ENCODE results near the gene NUP210. TPM values are rescaled to one million over a fixed set of nuclear protein-coding genes. Genes with fewer than 3 reads are reported as not detected.
A peak's percentile ranks its signal among the peaks of the same experiment; 100 is the strongest.

Gene NUP210
- total and polyA plus RNA-seq, 2 experiments from 2014 or later: 13.8 to 73.9 TPM

GRCh38 chr3:13403213-13403819, 16.8 kb downstream of the NUP210 start:
- H3K9me3 Mint-ChIP-seq: peaks cover 2% of the 10 kb centered on the region; the same call in 2 of the 3 replicates
- peaks cover 3% of the 10 kb centered on the region for H4K20me1 ChIP-seq (replicated peaks; ENCODE audit: insufficient read depth)
- no peak overlapping the region for H3K4me2 ChIP-seq
- no peaks in the 10 kb centered on the region for H3F3A ChIP-seq (replicated peaks; ENCODE audit: low read depth)
- no peaks in the 10 kb centered on the region; the same call in 1 of the 2 replicates for H3K36me3 ChIP-seq (ENCODE audit: insufficient read depth)
- H3K79me2 ChIP-seq (replicated peaks; ENCODE audit: insufficient read depth): peaks cover 54% of the 10 kb centered on the region
- peaks cover 7% of the 10 kb centered on the region for H3K27me3 Mint-ChIP-seq (ENCODE audit: insufficient read depth, low read depth, poor library complexity)
- ATAC-seq: peak; percentile 50
- peaks cover 7% of the 10 kb centered on the region; the same call in 2 of the 3 replicates for H3K36me3 Mint-ChIP-seq (ENCODE audit: low read depth)
- H3K27ac ChIP-seq (ENCODE audit: low read depth): no peak overlapping the region
- no peak overlapping the region for H3K4me3 ChIP-seq
- H3K4me1 ChIP-seq (ENCODE audit: insufficient read depth): 0 out of 2 replicates have a peak, but pooled peaks cover 5% of the 10 kb centered on the region
- no peak overlapping the region for H3K4me3 Mint-ChIP-seq
- H3K27ac Mint-ChIP-seq: no peak overlapping the region
- peak; percentile 27 for DNase-seq (ENCODE audit: low spot score)
- no peak overlapping the region for H2AFZ ChIP-seq
- TF ChIP-seq ZNF114 (CRISPR knock-in tag; IDR thresholded peaks at IDR 0.05): no peak
- TF ChIP-seq, protein P1, sequence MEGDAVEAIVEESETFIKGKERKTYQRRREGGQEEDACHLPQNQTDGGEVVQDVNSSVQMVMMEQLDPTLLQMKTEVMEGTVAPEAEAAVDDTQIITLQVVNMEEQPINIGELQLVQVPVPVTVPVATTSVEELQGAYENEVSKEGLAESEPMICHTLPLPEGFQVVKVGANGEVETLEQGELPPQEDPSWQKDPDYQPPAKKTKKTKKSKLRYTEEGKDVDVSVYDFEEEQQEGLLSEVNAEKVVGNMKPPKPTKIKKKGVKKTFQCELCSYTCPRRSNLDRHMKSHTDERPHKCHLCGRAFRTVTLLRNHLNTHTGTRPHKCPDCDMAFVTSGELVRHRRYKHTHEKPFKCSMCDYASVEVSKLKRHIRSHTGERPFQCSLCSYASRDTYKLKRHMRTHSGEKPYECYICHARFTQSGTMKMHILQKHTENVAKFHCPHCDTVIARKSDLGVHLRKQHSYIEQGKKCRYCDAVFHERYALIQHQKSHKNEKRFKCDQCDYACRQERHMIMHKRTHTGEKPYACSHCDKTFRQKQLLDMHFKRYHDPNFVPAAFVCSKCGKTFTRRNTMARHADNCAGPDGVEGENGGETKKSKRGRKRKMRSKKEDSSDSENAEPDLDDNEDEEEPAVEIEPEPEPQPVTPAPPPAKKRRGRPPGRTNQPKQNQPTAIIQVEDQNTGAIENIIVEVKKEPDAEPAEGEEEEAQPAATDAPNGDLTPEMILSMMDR (conservative IDR thresholded peaks at IDR 0.05; ENCODE audit: low read depth in 2 of 2): 0 out of 4 replicates have a peak, but pooled peaks have one; percentile 4 to 14
- no peak for TF ChIP-seq EZH2phosphoT487 (IDR thresholded peaks at IDR 0.05; ENCODE audit: unreplicated experiment)
- TF ChIP-seq JUNB (IDR thresholded peaks at IDR 0.05; ENCODE audit: unreplicated experiment): no peak
- no peak for TF ChIP-seq EZH2 (IDR thresholded peaks at IDR 0.05; ENCODE audit: low read depth, unreplicated experiment)
- TF ChIP-seq NANOG (IDR thresholded peaks at IDR 0.05; ENCODE audit: borderline replicate concordance): no peak
- H3K9me2 ChIP-seq (ENCODE audit: insufficient read depth): no peaks in the 10 kb centered on the region
- peaks cover 17% of the 10 kb centered on the region for H3K4me1 Mint-ChIP-seq
- H3K27me3 ChIP-seq (ENCODE audit: insufficient read depth): no peaks in the 10 kb centered on the region

GRCh38 chr3:13401149-13401548, 19.0 kb downstream of the NUP210 start:
- H3K27me3 Mint-ChIP-seq (ENCODE audit: insufficient read depth, low read depth, poor library complexity): peaks cover 7% of the 10 kb centered on the region
- Histone ChIP-seq H3K36me3 (ENCODE audit: insufficient read depth) (no peaks in the 10 kb centered on the region), H3K27me3 (ENCODE audit: insufficient read depth) (no peaks in the 10 kb centered on the region), H3K27ac (ENCODE audit: low read depth) (no peak overlapping the region), H3K4me2 (no peak overlapping the region), H3K9me2 (ENCODE audit: insufficient read depth) (no peaks in the 10 kb centered on the region), H3K4me3 (no peak overlapping the region), H4K20me1 (replicated peaks; ENCODE audit: insufficient read depth) (no peaks in the 10 kb centered on the region; the same call in none of the 2 replicates), H3K79me2 (replicated peaks; ENCODE audit: insufficient read depth) (peaks cover 45% of the 10 kb centered on the region), H3F3A (replicated peaks; ENCODE audit: low read depth) (no peaks in the 10 kb centered on the region), H2AFZ (no peak overlapping the region), H3K4me1 (ENCODE audit: insufficient read depth) (0 out of 2 replicates have a peak, but pooled peaks cover 5% of the 10 kb centered on the region)
- peaks cover 11% of the 10 kb centered on the region; the same call in 2 of the 3 replicates for H3K4me1 Mint-ChIP-seq
- TF ChIP-seq EZH2 (IDR thresholded peaks at IDR 0.05; ENCODE audit: low read depth, unreplicated experiment) (no peak), ETS1 (IDR thresholded peaks at IDR 0.05) (no peak), ZNF331 (CRISPR knock-in tag; IDR thresholded peaks at IDR 0.05; ENCODE audit: low read depth) (no peak), STAT1 (IDR thresholded peaks at IDR 0.05; ENCODE audit: unreplicated experiment) (no peak), POLR2AphosphoS5 (IDR thresholded peaks at IDR 0.05; ENCODE audit: low read depth) (no peak), ZNF114 (CRISPR knock-in tag; IDR thresholded peaks at IDR 0.05) (no peak), CREB1 (CRISPR knock-in tag; IDR thresholded peaks at IDR 0.05; ENCODE audit: low read depth) (no peak), EZH2phosphoT487 (IDR thresholded peaks at IDR 0.05; ENCODE audit: unreplicated experiment) (no peak)
- TF ChIP-seq, protein P1 (conservative IDR thresholded peaks at IDR 0.05; ENCODE audit: low read depth in 2 of 2): no peak
- H3K9me3 Mint-ChIP-seq: no peaks in the 10 kb centered on the region
- no peak overlapping the region for H3K27ac Mint-ChIP-seq
- DNase-seq (ENCODE audit: low spot score) (no peak), ATAC-seq (no peak)
- peaks cover 15% of the 10 kb centered on the region; the same call in 2 of the 3 replicates for H3K36me3 Mint-ChIP-seq (ENCODE audit: low read depth)
- no peak overlapping the region for H3K4me3 Mint-ChIP-seq

Data from GM23338 (cell line).